C4-2B (cell line): ENCODE measurements around the gene CHTF18.

Source experiments
- H3K27ac ChIP-seq: fragments of 450-650 bp; 2 replicates; pipeline ENCODE4 v1.5.1; 2017
- ZFX ChIP-seq: fragments of 450-650 bp; IDR thresholded peaks from 2 replicates; pipeline ENCODE4 v1.6.1; 2017
- TF ChIP-seq, protein P1 (sequence below): fragments of 450-650 bp; conservative IDR thresholded peaks from 2 replicates; pipeline ENCODE4 v1.5.1; 2017; ENCODE audit warnings: mild to moderate bottlenecking

The CHTF18 gene

DNA sequence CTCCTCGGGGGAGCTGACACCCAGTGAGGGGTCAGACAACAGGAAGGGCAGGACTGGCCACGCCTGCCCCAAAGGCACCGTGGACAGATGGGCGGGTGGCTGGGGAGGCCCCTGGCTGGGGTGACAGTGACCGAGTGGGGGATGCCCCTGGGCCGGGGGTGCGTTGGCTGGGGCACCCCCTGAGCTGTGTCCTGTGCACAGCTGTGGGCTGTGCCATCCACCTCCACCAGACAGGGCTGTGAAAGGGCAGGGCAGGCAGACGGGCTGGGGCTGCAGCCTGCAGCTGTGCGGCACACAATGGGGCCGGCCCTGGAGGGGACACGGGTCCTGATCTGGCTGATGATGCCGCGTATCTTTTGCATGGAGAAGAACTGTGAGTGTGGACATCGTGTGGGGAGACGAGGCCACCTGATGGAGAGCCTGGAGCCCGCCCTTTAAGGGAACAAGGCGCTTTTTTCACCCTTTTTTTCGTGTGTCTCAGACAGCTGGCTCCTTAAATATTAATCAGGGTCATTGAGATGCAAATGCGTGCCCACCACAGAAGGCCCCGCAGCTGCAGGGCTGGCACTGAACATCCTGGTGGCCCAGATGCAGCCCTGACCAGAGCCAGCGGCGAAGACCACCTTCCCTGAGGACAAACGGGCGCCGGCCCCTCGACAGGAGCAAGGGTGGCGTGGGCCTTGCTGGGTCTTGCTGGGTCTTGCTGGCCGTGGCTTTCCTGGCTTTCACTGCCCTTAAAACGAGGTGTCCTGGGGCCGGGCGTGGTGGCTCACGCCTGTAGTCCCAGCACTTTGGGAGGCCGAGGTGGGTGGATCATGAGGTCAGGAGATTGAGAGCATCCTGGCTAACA, 54.5 kb downstream of the CHTF18 start:
- TF ChIP-seq, protein P1, sequence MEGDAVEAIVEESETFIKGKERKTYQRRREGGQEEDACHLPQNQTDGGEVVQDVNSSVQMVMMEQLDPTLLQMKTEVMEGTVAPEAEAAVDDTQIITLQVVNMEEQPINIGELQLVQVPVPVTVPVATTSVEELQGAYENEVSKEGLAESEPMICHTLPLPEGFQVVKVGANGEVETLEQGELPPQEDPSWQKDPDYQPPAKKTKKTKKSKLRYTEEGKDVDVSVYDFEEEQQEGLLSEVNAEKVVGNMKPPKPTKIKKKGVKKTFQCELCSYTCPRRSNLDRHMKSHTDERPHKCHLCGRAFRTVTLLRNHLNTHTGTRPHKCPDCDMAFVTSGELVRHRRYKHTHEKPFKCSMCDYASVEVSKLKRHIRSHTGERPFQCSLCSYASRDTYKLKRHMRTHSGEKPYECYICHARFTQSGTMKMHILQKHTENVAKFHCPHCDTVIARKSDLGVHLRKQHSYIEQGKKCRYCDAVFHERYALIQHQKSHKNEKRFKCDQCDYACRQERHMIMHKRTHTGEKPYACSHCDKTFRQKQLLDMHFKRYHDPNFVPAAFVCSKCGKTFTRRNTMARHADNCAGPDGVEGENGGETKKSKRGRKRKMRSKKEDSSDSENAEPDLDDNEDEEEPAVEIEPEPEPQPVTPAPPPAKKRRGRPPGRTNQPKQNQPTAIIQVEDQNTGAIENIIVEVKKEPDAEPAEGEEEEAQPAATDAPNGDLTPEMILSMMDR = no peak
- no peak for TF ChIP-seq ZFX
- no peak overlapping the region for H3K27ac ChIP-seq

- TF ChIP-seq ZFX = no peak
- TF ChIP-seq, protein P1 = no peak
These were observed 55.4 kb downstream of the CHTF18 start for GRCh38 chr16:843771-844170.

GRCh38 chr16:844638-845350, 56.4 kb downstream of the CHTF18 start:
- TF ChIP-seq, protein P1 = no peak
- no peak for TF ChIP-seq ZFX
- H3K27ac ChIP-seq = no peak overlapping the region

More at GRCh38 chr16:843771-844170, 55.4 kb downstream of the CHTF18 start:
- H3K27ac ChIP-seq = no peak overlapping the region

GRCh38 chr16:845351-845745, 56.9 kb downstream of the CHTF18 start:
- TF ChIP-seq, protein P1 = no peak
- no peak for TF ChIP-seq ZFX
- H3K27ac ChIP-seq = no peak overlapping the region

GRCh38 chr16:847151-847550, 58.7 kb downstream of the CHTF18 start:
- TF ChIP-seq ZFX = no peak
- TF ChIP-seq, protein P1 = no peak
- H3K27ac ChIP-seq = no peak overlapping the region
